SIG-M5 treated with dmso at 0.1 percent for 504 hours (cell line): ENCODE measurements around the gene LDLRAD2.

Experiments
- DNase-seq: peaks from one replicate; lab custom pipeline; 2025; ENCODE audit not compliant: unreplicated experiment; lab: John Stamatoyannopoulos, UW

The LDLRAD2 gene

GRCh38 chr1:21841852-21842466, 29.9 kb downstream of the LDLRAD2 start:
- no peak for DNase-seq

GRCh38 chr1:21842606-21843162, 30.6 kb downstream of the LDLRAD2 start:
- no peak for DNase-seq

- no peak for DNase-seq
Measured at GRCh38 chr1:21843208-21843607, 31.1 kb downstream of the LDLRAD2 start.

GRCh38 chr1:21843996-21844395, 31.9 kb downstream of the LDLRAD2 start:
- DNase-seq: no peak

GRCh38 chr1:21845646-21846641, 33.9 kb downstream of the LDLRAD2 start:
- DNase-seq: no peak

- no peak for DNase-seq
Measured at GRCh38 chr1:21847223-21848205, 35.4 kb downstream of the LDLRAD2 start.

- DNase-seq: no peak
Measured at GRCh38 chr1:21848524-21849174, 36.6 kb downstream of the LDLRAD2 start.

- DNase-seq: no peak
Measured at GRCh38 chr1:21849909-21850576, 38.0 kb downstream of the LDLRAD2 start.

GRCh38 chr1:21851430-21852250, 39.6 kb downstream of the LDLRAD2 start:
- no peak for DNase-seq

- DNase-seq: peak; percentile 66
Measured at GRCh38 chr1:21852282-21853130, 40.4 kb downstream of the LDLRAD2 start.

GRCh38 chr1:21853131-21853427, 41.0 kb downstream of the LDLRAD2 start:
- no peak for DNase-seq

GRCh38 chr1:21854090-21854750, 42.2 kb downstream of the LDLRAD2 start:
- DNase-seq: no peak

- DNase-seq: no peak
Measured at GRCh38 chr1:21854751-21855131, 42.7 kb downstream of the LDLRAD2 start.

GRCh38 chr1:21855257-21856096, 43.4 kb downstream of the LDLRAD2 start:
- no peak for DNase-seq

GRCh38 chr1:21857142-21857839, 45.2 kb downstream of the LDLRAD2 start:
- no peak for DNase-seq
